K562 (cell line): ENCODE measurements around the gene C4orf36. TPM values are rescaled to one million over a fixed set of nuclear protein-coding genes. Genes with fewer than 3 reads are reported as not detected.

Experiments used
- ATF7 ChIP-seq: fragments of 450-650 bp; IDR thresholded peaks from 2 replicates; pipeline ENCODE4 v1.7.1; 2014; ENCODE audit warnings: mild to moderate bottlenecking, moderate library complexity
- DPF2 ChIP-seq: fragments of 450-650 bp; IDR thresholded peaks from 2 replicates; pipeline ENCODE4 v1.6.1; 2016
- HDAC2 ChIP-seq: fragments of 450-650 bp; IDR thresholded peaks from 2 replicates; pipeline ENCODE4 v1.6.1; 2016; ENCODE audit warnings: mild to moderate bottlenecking
- HMG20B ChIP-seq: fragments of 250-450 bp; sonication (Bioruptor Pico); IDR thresholded peaks from 2 replicates; pipeline ENCODE4 v1.5.0; 2021; ENCODE audit warnings: mild to moderate bottlenecking
- KDM1A ChIP-seq, 2 experiments: fragments of 450-650 bp; IDR thresholded peaks; 2 replicates each; pipeline ENCODE4 v1.6.1; 2016; ENCODE audit warnings: mild to moderate bottlenecking in 2 of 2
- MEF2D ChIP-seq: conservative IDR thresholded peaks from 2 replicates; pipeline ENCODE4 v1.6.1; 2016; ENCODE audit warnings: low read depth, missing genetic modification characterization, missing compliant biosample characterization
- MYBL2 ChIP-seq, 2 experiments: fragments of 450-650 bp in 1 of 2; sonication (generic) in 1 of 2; formaldehyde crosslinking in 1 of 2; IDR thresholded peaks; 2 replicates each; pipeline versions ENCODE4 v1.6.1 to v1.8.1; 2017 to 2022; ENCODE audit warnings: borderline replicate concordance in 1 of 2, inconsistent platforms in 1 of 2, low read depth in 1 of 2, mild to moderate bottlenecking in 1 of 2, missing genetic modification reagents in 1 of 2, moderate library complexity in 1 of 2
- NBN ChIP-seq: fragments of 450-650 bp; IDR thresholded peaks from 2 replicates; pipeline ENCODE4 v1.6.1; 2016; ENCODE audit warnings: low read depth, mild to moderate bottlenecking
- NCOR1 ChIP-seq: fragments of 450-650 bp; IDR thresholded peaks from 2 replicates; pipeline ENCODE4 v1.6.1; 2016; ENCODE audit warnings: mild to moderate bottlenecking, moderate library complexity
- PML ChIP-seq: IDR thresholded peaks from 2 replicates; pipeline ENCODE4 v1.6.1; 2012; ENCODE audit warnings: low read length, inconsistent platforms
- SAP30 ChIP-seq: fragments of 200-600 bp; sonication (generic); IDR thresholded peaks from 2 replicates; pipeline ENCODE4 v1.6.1; 2012; ENCODE audit warnings: borderline replicate concordance, low read depth, mild to moderate bottlenecking, moderate library complexity, low read length, control low read depth, inconsistent platforms; ENCODE audit not compliant: insufficient read depth, poor library complexity, severe bottlenecking
- XRCC5 ChIP-seq: fragments of 200-400 bp; formaldehyde crosslinking; IDR thresholded peaks from 2 replicates; pipeline ENCODE4 v1.6.1; 2017; ENCODE audit warnings: low read depth, mild to moderate bottlenecking, low read length
- ZC3H8 ChIP-seq: fragments of 450-650 bp; IDR thresholded peaks from 2 replicates; pipeline ENCODE4 v1.6.1; 2017
- ZEB2 ChIP-seq: fragments of 450-650 bp; IDR thresholded peaks from 2 replicates; pipeline ENCODE4 v1.6.1; 2016
- ZNF586 ChIP-seq: fragments of 450-650 bp; formaldehyde crosslinking; conservative IDR thresholded peaks from 2 replicates; pipeline ENCODE4 v1.4.0; 2020; ENCODE audit warnings: mild to moderate bottlenecking, moderate library complexity
- ZNF76 ChIP-seq: fragments of 250-450 bp; sonication (Bioruptor Pico); IDR thresholded peaks from 2 replicates; pipeline ENCODE4 v1.4.0; 2020; ENCODE audit warnings: mild to moderate bottlenecking, moderate library complexity, borderline replicate concordance
- polyA plus RNA-seq, 8 experiments: library from polyadenylated mRNA; depleted of rRNA in 4 of 8; stranded (reverse) in 5 of 8; unstranded in 3 of 8; fragments of >200 nt; fragmentation: Nextera tagmentation in 2 of 8; fragmentation: Illumina TruSeq in 1 of 8; extraction: Ambion mirVana in 2 of 8; extraction: Trizol in 1 of 8; gene quantifications; 2 replicates each; pipeline versions ENCODE4 v1.2.1 to v1.2.3, GENCODE V29; 2011 to 2014; ENCODE audit warnings: inconsistent platforms in 1 of 8, missing spikeins in 1 of 8
- total RNA-seq, 7 experiments: library from RNA; depleted of rRNA in 6 of 7; stranded (reverse); fragments of >200 nt in 6 of 7; fragmentation: Illumina TruSeq in 2 of 7; extraction: Trizol in 2 of 7; gene quantifications; 2 replicates each; pipeline versions ENCODE4 v1.2.1 to v1.2.3, GENCODE V29; 2011 to 2021; ENCODE audit warnings: low replicate concordance in 1 of 7
- TF ChIP-seq, protein P1 (sequence below): sonication (generic); formaldehyde crosslinking; IDR thresholded peaks from 2 replicates; pipeline ENCODE4 v1.8.1; 2023; ENCODE audit warnings: mild to moderate bottlenecking, missing genetic modification reagents, moderate library complexity
- TF ChIP-seq, protein P2 (sequence below): fragments of 450-650 bp; IDR thresholded peaks from 2 replicates; pipeline ENCODE4 v1.6.1; 2016; ENCODE audit warnings: low read depth, mild to moderate bottlenecking, moderate library complexity
- TF ChIP-seq, protein P3 (sequence below): fragments of 250-450 bp; sonication (Bioruptor Pico); IDR thresholded peaks from 2 replicates; pipeline ENCODE4 v1.5.0; 2021
- TF ChIP-seq, protein P4 (sequence below): sonication (generic); formaldehyde crosslinking; IDR thresholded peaks from 2 replicates; pipeline ENCODE4 v1.8.1; 2022; ENCODE audit warnings: missing genetic modification reagents

The C4orf36 gene
- total and polyA plus RNA-seq, 9 of the 15 experiments (the other 6 are each of a cell fraction or from before 2014, with no cell fraction given) = 0.14 to 0.45 (median 0.20) TPM; not detected in 5

DNA sequence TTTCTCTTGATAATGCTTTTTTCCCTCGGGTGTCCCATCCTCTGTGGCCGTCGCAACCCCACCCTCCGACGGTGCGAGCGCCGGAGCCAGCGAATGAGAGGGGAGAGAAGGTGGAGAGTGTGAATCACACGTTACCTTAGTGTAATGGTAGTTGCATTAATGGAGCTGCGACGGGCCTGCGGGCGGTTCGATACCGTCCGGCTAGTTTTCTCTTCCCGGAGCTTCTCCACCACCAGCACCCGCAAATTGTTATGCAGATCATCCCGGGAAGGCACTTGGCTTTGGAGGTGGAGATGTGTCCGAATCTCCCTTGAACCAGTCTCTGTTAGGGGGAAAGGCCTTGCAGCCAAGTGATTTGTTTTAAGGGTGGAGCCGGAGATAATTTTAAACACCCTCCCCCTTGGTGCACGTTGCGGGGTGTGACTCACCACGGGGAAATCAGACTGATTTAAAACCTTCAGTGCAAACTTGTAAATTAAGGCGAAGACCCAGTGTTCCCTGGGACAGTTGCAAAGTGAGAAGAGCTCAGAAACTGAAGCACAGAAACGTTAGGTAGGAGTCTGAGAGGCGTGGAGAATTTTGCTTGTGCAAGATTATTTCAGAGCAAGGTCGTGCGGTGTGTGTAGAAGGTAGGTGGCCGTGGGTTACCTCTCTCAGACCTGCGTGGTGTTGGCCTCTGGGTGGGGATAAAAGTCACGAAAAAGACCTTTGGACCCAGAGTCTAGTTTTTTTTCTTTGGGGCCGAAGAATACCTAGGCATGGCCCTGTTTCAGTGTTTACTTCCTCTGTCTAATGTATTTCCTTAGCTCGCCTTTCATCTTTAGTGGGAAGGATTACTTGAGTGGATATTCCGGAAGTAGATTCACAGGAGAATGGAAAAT is 43.9 kb upstream of the C4orf36 start (continued):
- TF ChIP-seq, protein P1, sequence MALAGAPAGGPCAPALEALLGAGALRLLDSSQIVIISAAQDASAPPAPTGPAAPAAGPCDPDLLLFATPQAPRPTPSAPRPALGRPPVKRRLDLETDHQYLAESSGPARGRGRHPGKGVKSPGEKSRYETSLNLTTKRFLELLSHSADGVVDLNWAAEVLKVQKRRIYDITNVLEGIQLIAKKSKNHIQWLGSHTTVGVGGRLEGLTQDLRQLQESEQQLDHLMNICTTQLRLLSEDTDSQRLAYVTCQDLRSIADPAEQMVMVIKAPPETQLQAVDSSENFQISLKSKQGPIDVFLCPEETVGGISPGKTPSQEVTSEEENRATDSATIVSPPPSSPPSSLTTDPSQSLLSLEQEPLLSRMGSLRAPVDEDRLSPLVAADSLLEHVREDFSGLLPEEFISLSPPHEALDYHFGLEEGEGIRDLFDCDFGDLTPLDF (CRISPR knock-in tag) = no peak
- no peak for TF ChIP-seq ZNF76
- peak; percentile 26; the same call in 1 of the 2 replicates for TF ChIP-seq NBN
- no peak for TF ChIP-seq SAP30
- no peak for TF ChIP-seq ZNF586 (CRISPR knock-in tag)
- TF ChIP-seq XRCC5 = peak; percentile 39; the same call in 1 of the 2 replicates
- TF ChIP-seq ZC3H8 = no peak
- TF ChIP-seq ATF7 = peak; percentile 66; the same call in 1 of the 2 replicates
- peak; percentile 52; the same call in 1 of the 2 replicates for TF ChIP-seq MYBL2 (IDR thresholded peaks at IDR 0.05; ENCODE audit: low read depth)
- TF ChIP-seq MYBL2 (CRISPR knock-in tag; IDR thresholded peaks at IDR 0.05; ENCODE audit: borderline replicate concordance) = no peak
- peak; percentile 35; the same call in 1 of the 2 replicates for TF ChIP-seq NCOR1
- TF ChIP-seq HDAC2 = peak; percentile 68
- TF ChIP-seq DPF2 = peak; percentile 77
- TF ChIP-seq, protein P2, sequence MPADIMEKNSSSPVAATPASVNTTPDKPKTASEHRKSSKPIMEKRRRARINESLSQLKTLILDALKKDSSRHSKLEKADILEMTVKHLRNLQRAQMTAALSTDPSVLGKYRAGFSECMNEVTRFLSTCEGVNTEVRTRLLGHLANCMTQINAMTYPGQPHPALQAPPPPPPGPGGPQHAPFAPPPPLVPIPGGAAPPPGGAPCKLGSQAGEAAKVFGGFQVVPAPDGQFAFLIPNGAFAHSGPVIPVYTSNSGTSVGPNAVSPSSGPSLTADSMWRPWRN = 0 out of 2 replicates have a peak, but pooled peaks have one; percentile 11
- TF ChIP-seq MEF2D (tag) = no peak
- TF ChIP-seq HMG20B (CRISPR knock-in tag) = no peak
- TF ChIP-seq, protein P3, sequence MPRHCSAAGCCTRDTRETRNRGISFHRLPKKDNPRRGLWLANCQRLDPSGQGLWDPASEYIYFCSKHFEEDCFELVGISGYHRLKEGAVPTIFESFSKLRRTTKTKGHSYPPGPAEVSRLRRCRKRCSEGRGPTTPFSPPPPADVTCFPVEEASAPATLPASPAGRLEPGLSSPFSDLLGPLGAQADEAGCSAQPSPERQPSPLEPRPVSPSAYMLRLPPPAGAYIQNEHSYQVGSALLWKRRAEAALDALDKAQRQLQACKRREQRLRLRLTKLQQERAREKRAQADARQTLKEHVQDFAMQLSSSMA (CRISPR knock-in tag) = no peak
- peak; percentile 74 to 86 for TF ChIP-seq KDM1A (IDR thresholded peaks at IDR 0.05)
- peak; percentile 63; the same call in 1 of the 2 replicates for TF ChIP-seq PML
- 0 out of 2 replicates have a peak, but pooled peaks have one; percentile 9 for TF ChIP-seq ZEB2
- TF ChIP-seq, protein P4, sequence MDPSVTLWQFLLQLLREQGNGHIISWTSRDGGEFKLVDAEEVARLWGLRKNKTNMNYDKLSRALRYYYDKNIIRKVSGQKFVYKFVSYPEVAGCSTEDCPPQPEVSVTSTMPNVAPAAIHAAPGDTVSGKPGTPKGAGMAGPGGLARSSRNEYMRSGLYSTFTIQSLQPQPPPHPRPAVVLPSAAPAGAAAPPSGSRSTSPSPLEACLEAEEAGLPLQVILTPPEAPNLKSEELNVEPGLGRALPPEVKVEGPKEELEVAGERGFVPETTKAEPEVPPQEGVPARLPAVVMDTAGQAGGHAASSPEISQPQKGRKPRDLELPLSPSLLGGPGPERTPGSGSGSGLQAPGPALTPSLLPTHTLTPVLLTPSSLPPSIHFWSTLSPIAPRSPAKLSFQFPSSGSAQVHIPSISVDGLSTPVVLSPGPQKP = no peak
